GM23338 (cell line): ENCODE data around the gene CCDC6. TPM values are rescaled to one million over a fixed set of nuclear protein-coding genes. Genes with fewer than 3 reads are reported as not detected.

Source experiments
- ATAC-seq: fragments of 200-7000 bp; cut with Tn5 transposase; 3 replicates; pipeline ENCODE4 v1.9.1; 2020
- DNase-seq: peaks from one replicate; pipeline ENCODE4 v3.0.0-alpha.2; 2015; ENCODE audit warnings: low spot score
- H2AFZ ChIP-seq: fragments of 200-600 bp; sonication (generic); 2 replicates; pipeline ENCODE4 v1.8.0; 2016; ENCODE audit warnings: antibody characterized with exemption, mild to moderate bottlenecking, moderate library complexity
- H3F3A ChIP-seq: fragments of 200-600 bp; sonication (generic); replicated peaks from 2 replicates; pipeline ENCODE4 v1.8.0; 2017; ENCODE audit warnings: antibody characterized with exemption, mixed run types, low read depth
- H3K27ac ChIP-seq: fragments of 200-600 bp; sonication (generic); 2 replicates; pipeline ENCODE4 v1.6.1; 2016; ENCODE audit warnings: low read depth
- H3K27me3 ChIP-seq: fragments of 200-600 bp; sonication (generic); 2 replicates; pipeline ENCODE4 v1.8.0; 2016; ENCODE audit warnings: mild to moderate bottlenecking, mixed run types, moderate library complexity; ENCODE audit not compliant: insufficient read depth
- H3K36me3 ChIP-seq: fragments of 200-600 bp; sonication (generic); 2 replicates; pipeline ENCODE4 v1.8.0; 2016; ENCODE audit warnings: mild to moderate bottlenecking; ENCODE audit not compliant: insufficient read depth
- H3K4me1 ChIP-seq: fragments of 200-600 bp; sonication (generic); 2 replicates; pipeline ENCODE4 v1.8.0; 2016; ENCODE audit warnings: mild to moderate bottlenecking, moderate library complexity; ENCODE audit not compliant: insufficient read depth
- H3K4me2 ChIP-seq: fragments of 200-600 bp; sonication (generic); 2 replicates; pipeline ENCODE4 v1.7.1; 2017; ENCODE audit warnings: mixed run types
- H3K4me3 ChIP-seq: fragments of 200-600 bp; sonication (generic); 2 replicates; pipeline ENCODE4 v1.6.1; 2016; ENCODE audit warnings: mixed run types
- H3K79me2 ChIP-seq: fragments of 200-600 bp; sonication (generic); replicated peaks from 2 replicates; pipeline ENCODE4 v1.8.0; 2017; ENCODE audit warnings: mild to moderate bottlenecking; ENCODE audit not compliant: insufficient read depth
- H3K9me2 ChIP-seq: fragments of 200-600 bp; sonication (generic); 2 replicates; pipeline ENCODE4 v1.8.0; 2017; ENCODE audit not compliant: insufficient read depth
- H4K20me1 ChIP-seq: fragments of 200-600 bp; sonication (generic); replicated peaks from 2 replicates; pipeline ENCODE4 v1.8.0; 2017; ENCODE audit warnings: mild to moderate bottlenecking; ENCODE audit not compliant: insufficient read depth
- H3K27ac Mint-ChIP-seq: 2 replicates; pipeline ENCODE4 v1.8.0; 2020; ENCODE audit warnings: inconsistent platforms, mild to moderate bottlenecking, moderate library complexity, mixed read lengths
- H3K27me3 Mint-ChIP-seq: 3 replicates; pipeline ENCODE4 v1.8.0; 2022; ENCODE audit warnings: low read depth, mild to moderate bottlenecking, moderate library complexity, mixed read lengths, inconsistent platforms; ENCODE audit not compliant: insufficient read depth, poor library complexity
- H3K36me3 Mint-ChIP-seq: 3 replicates; pipeline ENCODE4 v1.8.0; 2021; ENCODE audit warnings: low read depth, mild to moderate bottlenecking, inconsistent platforms, moderate library complexity, mixed read lengths
- H3K4me1 Mint-ChIP-seq: 3 replicates; pipeline ENCODE4 v1.8.0; 2020; ENCODE audit warnings: mild to moderate bottlenecking, inconsistent platforms, mixed read lengths
- H3K4me3 Mint-ChIP-seq: 3 replicates; pipeline ENCODE4 v1.8.0; 2021; ENCODE audit warnings: moderate library complexity, mild to moderate bottlenecking, inconsistent platforms, mixed read lengths
- H3K9me3 Mint-ChIP-seq: 3 replicates; pipeline ENCODE4 v1.8.0; 2020; ENCODE audit warnings: moderate library complexity, mild to moderate bottlenecking, inconsistent platforms, mixed read lengths
- ETS1 ChIP-seq: IDR thresholded peaks from 2 replicates; pipeline ENCODE4 v1.6.1; 2016; ENCODE audit warnings: antibody characterized with exemption
- EZH2 ChIP-seq: fragments of 200-600 bp; sonication (generic); IDR thresholded peaks from one replicate; pipeline ENCODE4 v1.8.0; 2017; ENCODE audit warnings: antibody characterized with exemption, mild to moderate bottlenecking, low read depth; ENCODE audit not compliant: unreplicated experiment
- EZH2phosphoT487 ChIP-seq: fragments of 200-600 bp; sonication (generic); IDR thresholded peaks from one replicate; pipeline ENCODE4 v1.8.1; 2018; ENCODE audit warnings: antibody characterized with exemption; ENCODE audit not compliant: unreplicated experiment
- NANOG ChIP-seq: IDR thresholded peaks from 2 replicates; pipeline ENCODE4 v1.6.1; 2016; ENCODE audit warnings: antibody characterized with exemption, borderline replicate concordance
- POLR2AphosphoS5 ChIP-seq: IDR thresholded peaks from 2 replicates; pipeline ENCODE4 v1.6.1; 2016; ENCODE audit warnings: antibody characterized with exemption, low read depth
- ZNF114 ChIP-seq: fragments of 250-450 bp; sonication (Bioruptor Pico); IDR thresholded peaks from 2 replicates; pipeline ENCODE4 v1.5.0; 2020; ENCODE audit warnings: mild to moderate bottlenecking, moderate library complexity
- polyA plus RNA-seq: library from polyadenylated mRNA; unstranded; fragments of >200 nt; fragmentation: Nextera tagmentation; extraction: Ambion mirVana; gene quantifications from 2 replicates; pipeline ENCODE4 v1.2.1, GENCODE V29; 2016
- total RNA-seq: library from RNA; depleted of rRNA; stranded (reverse); fragments of >200 nt; shearing (Covaris generic); gene quantifications from 2 replicates; pipeline ENCODE4 v1.2.3, GENCODE V29; 2014
- TF ChIP-seq, protein P1 (sequence below): IDR thresholded peaks from one replicate; pipeline ENCODE4 v1.6.1; 2018; ENCODE audit warnings: antibody characterized with exemption; ENCODE audit not compliant: unreplicated experiment
- TF ChIP-seq, protein P2 (sequence below), 2 experiments: fragments of 200-600 bp in 1 of 2; sonication (generic) in 1 of 2; conservative IDR thresholded peaks; 2 replicates each; pipeline versions ENCODE4 v1.5.1 to v1.6.1; 2016 to 2017; ENCODE audit warnings: antibody characterized with exemption in 2 of 2, low read depth in 2 of 2, mild to moderate bottlenecking in 2 of 2, moderate library complexity in 1 of 2

The CCDC6 gene
- total and polyA plus RNA-seq, 2 experiments from 2014 or later: 32.5 to 66.9 TPM

DNA sequence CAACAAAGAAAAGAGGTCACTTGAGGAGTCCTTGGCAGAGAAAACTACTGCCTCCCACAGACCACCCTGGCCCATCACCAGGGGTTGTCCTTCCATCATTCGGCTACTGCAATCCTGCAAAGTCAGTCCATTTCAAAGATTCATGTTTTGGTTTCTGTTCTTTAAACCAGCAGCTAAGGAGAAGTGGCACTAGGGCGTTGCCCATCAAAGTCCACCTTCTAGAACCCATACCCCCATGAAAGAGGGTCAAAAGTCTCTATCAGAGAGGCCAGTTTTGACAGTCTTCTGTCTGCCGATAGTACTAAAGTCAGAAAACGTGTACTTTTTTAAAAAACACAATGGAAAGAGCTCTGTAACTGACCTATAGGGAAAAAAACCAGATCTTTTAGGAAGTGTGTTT, 14.4 kb downstream of the CCDC6 start (continued):
- TF ChIP-seq, protein P1, sequence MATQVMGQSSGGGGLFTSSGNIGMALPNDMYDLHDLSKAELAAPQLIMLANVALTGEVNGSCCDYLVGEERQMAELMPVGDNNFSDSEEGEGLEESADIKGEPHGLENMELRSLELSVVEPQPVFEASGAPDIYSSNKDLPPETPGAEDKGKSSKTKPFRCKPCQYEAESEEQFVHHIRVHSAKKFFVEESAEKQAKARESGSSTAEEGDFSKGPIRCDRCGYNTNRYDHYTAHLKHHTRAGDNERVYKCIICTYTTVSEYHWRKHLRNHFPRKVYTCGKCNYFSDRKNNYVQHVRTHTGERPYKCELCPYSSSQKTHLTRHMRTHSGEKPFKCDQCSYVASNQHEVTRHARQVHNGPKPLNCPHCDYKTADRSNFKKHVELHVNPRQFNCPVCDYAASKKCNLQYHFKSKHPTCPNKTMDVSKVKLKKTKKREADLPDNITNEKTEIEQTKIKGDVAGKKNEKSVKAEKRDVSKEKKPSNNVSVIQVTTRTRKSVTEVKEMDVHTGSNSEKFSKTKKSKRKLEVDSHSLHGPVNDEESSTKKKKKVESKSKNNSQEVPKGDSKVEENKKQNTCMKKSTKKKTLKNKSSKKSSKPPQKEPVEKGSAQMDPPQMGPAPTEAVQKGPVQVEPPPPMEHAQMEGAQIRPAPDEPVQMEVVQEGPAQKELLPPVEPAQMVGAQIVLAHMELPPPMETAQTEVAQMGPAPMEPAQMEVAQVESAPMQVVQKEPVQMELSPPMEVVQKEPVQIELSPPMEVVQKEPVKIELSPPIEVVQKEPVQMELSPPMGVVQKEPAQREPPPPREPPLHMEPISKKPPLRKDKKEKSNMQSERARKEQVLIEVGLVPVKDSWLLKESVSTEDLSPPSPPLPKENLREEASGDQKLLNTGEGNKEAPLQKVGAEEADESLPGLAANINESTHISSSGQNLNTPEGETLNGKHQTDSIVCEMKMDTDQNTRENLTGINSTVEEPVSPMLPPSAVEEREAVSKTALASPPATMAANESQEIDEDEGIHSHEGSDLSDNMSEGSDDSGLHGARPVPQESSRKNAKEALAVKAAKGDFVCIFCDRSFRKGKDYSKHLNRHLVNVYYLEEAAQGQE: no peak
- TF ChIP-seq, protein P2, sequence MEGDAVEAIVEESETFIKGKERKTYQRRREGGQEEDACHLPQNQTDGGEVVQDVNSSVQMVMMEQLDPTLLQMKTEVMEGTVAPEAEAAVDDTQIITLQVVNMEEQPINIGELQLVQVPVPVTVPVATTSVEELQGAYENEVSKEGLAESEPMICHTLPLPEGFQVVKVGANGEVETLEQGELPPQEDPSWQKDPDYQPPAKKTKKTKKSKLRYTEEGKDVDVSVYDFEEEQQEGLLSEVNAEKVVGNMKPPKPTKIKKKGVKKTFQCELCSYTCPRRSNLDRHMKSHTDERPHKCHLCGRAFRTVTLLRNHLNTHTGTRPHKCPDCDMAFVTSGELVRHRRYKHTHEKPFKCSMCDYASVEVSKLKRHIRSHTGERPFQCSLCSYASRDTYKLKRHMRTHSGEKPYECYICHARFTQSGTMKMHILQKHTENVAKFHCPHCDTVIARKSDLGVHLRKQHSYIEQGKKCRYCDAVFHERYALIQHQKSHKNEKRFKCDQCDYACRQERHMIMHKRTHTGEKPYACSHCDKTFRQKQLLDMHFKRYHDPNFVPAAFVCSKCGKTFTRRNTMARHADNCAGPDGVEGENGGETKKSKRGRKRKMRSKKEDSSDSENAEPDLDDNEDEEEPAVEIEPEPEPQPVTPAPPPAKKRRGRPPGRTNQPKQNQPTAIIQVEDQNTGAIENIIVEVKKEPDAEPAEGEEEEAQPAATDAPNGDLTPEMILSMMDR (conservative IDR thresholded peaks at IDR 0.05; ENCODE audit: low read depth in 2 of 2): no peak
- TF ChIP-seq POLR2AphosphoS5 (no peak), ZNF114 (CRISPR knock-in tag) (no peak)

- H3K36me3 Mint-ChIP-seq: peaks cover 8% of the 10 kb centered on the region
- H3K27ac Mint-ChIP-seq: 0 out of 2 replicates have a peak overlapping the region, but pooled peaks have one; percentile 11
- no peaks in the 10 kb centered on the region for H3K27me3 Mint-ChIP-seq
- no peaks in the 10 kb centered on the region for H3F3A ChIP-seq
- peaks cover 62% of the 10 kb centered on the region for H3K4me1 ChIP-seq
- H2AFZ ChIP-seq: no peak overlapping the region
- H3K4me2 ChIP-seq: no peak overlapping the region
- no peaks in the 10 kb centered on the region for H3K27me3 ChIP-seq
- no peaks in the 10 kb centered on the region for H3K9me2 ChIP-seq
- no peak overlapping the region for H3K27ac ChIP-seq
- no peaks in the 10 kb centered on the region for H3K9me3 Mint-ChIP-seq
- TF ChIP-seq ETS1 (no peak), EZH2 (no peak), ZNF114 (CRISPR knock-in tag) (no peak), POLR2AphosphoS5 (no peak), EZH2phosphoT487 (no peak), NANOG (no peak)
- no peak for DNase-seq
- no peak overlapping the region for H3K4me3 Mint-ChIP-seq
- H3K36me3 ChIP-seq: no peaks in the 10 kb centered on the region
- peaks cover 64% of the 10 kb centered on the region for H4K20me1 ChIP-seq
- H3K4me1 Mint-ChIP-seq: peaks cover 72% of the 10 kb centered on the region
- no peak for ATAC-seq
- no peak overlapping the region for H3K4me3 ChIP-seq
- peaks cover 100% of the 10 kb centered on the region for H3K79me2 ChIP-seq
These were observed 15.0 kb downstream of the CCDC6 start for GRCh38 chr10:59891349-59891748.
